ENCODE measurements around the gene CHRNA4. TPM values are rescaled to one million over a fixed set of nuclear protein-coding genes. Genes with fewer than 3 reads are reported as not detected.

The CHRNA4 gene
- total and polyA plus RNA-seq, 10 of the 15 experiments (the other 5 are each of a cell fraction or from before 2014, with no cell fraction given): 0.04 to 0.41 (median 0.06) TPM; not detected in 5

- no peak for TF ChIP-seq BCL3 (IDR thresholded peaks at IDR 0.05; ENCODE audit: borderline replicate concordance, insufficient read depth, low read depth, low read length, poor library complexity, severe bottlenecking)
- TF ChIP-seq IRF5 (IDR thresholded peaks at IDR 0.05; ENCODE audit: borderline replicate concordance): no peak
- no peak for TF ChIP-seq SRF (IDR thresholded peaks at IDR 0.05; ENCODE audit: low read depth in 2 of 2, low read length in 2 of 2)
- no peak for TF ChIP-seq EP300 (IDR thresholded peaks at IDR 0.05; ENCODE audit: borderline replicate concordance in 1 of 2, control insufficient read depth in 1 of 2, low read depth in 2 of 2, low read length in 2 of 2)
- no peak for TF ChIP-seq CHD2 (IDR thresholded peaks at IDR 0.05; ENCODE audit: borderline replicate concordance, low read depth, low read length)
- no peak for TF ChIP-seq MTA3 (IDR thresholded peaks at IDR 0.05; ENCODE audit: borderline replicate concordance, low read length)
- no peak for TF ChIP-seq ESRRA (IDR thresholded peaks at IDR 0.05; ENCODE audit: low read length)
- no peak for TF ChIP-seq IKZF1 (conservative IDR thresholded peaks at IDR 0.05)
These were observed 8.3 kb downstream of the CHRNA4 start (continued) for GRCh38 chr20:63352811-63353221.

GRCh38 chr20:63351811-63352591 lies 9.1 kb downstream of the CHRNA4 start:
- H3K4me1 ChIP-seq (ENCODE audit: control insufficient read depth, insufficient read depth, low read length): no peaks in the 10 kb centered on the region
- ATAC-seq (no peak), DNase-seq (ENCODE audit: low read depth, low spot score) (no peak), FAIRE-seq (no peak)
- POLR2A ChIA-PET: no interaction called here
- no peak overlapping the region for H3K9ac ChIP-seq (ENCODE audit: control insufficient read depth, insufficient read depth, low read length)
- no peaks in the 10 kb centered on the region for H3K36me3 ChIP-seq (ENCODE audit: control insufficient read depth in 2 of 2, insufficient read depth in 2 of 2, low read length in 1 of 2)
- H4K20me1 ChIP-seq (ENCODE audit: control insufficient read depth, insufficient read depth): no peaks in the 10 kb centered on the region
- H3K27ac ChIP-seq (ENCODE audit: control insufficient read depth, insufficient read depth): no peak overlapping the region
- in situ Hi-C loops (cut with MboI): no loop called here
- no peak overlapping the region for H2AFZ ChIP-seq (ENCODE audit: control insufficient read depth, low read depth, low read length)
- H3K9me3 ChIP-seq (replicated peaks; ENCODE audit: control insufficient read depth, insufficient read depth, low read length): no peaks in the 10 kb centered on the region; the same call in 2 of the 3 replicates
- SMC1A ChIA-PET (ENCODE audit: uncharacterized antibody, unreplicated experiment): no interaction called here
- no peak overlapping the region for H3K4me3 ChIP-seq
- CTCF ChIA-PET: no interaction called here
- no peaks in the 10 kb centered on the region for H3K27me3 ChIP-seq (replicated peaks in 1 of 2; ENCODE audit: control insufficient read depth in 2 of 2, insufficient read depth in 2 of 2, low read length in 1 of 2)
- RAD21 ChIA-PET (ENCODE audit: unreplicated experiment): no interaction called here
- no TSS peak for BruUV-seq (replicated peaks)
- WGBS (ENCODE audit: insufficient coverage, insufficient replicate concordance, low lambda C conversion rate, missing lambda C conversion rate): 62% methylated on average over 28 of the region's 28 CpGs
- no peaks in the 10 kb centered on the region for H3K79me2 ChIP-seq (ENCODE audit: control insufficient read depth, insufficient read depth, low read length)
- H3K4me2 ChIP-seq (ENCODE audit: control insufficient read depth, insufficient read depth): no peak overlapping the region
- intact Hi-C loops (cut with micrococcal nuclease; ENCODE audit: unreplicated experiment): no loop called here
- TF ChIP-seq ZBED1 (IDR thresholded peaks at IDR 0.05; ENCODE audit: borderline replicate concordance) (no peak), ZBTB11 (CRISPR knock-in tag; IDR thresholded peaks at IDR 0.05) (no peak), GABPA (IDR thresholded peaks at IDR 0.05; ENCODE audit: low read depth) (no peak), REST (IDR thresholded peaks at IDR 0.05; ENCODE audit: low read depth, low read length) (no peak)
